BJ (cell line): Measurements from ENCODE around the gene NMS. TPM values are rescaled to one million over a fixed set of nuclear protein-coding genes. Genes with fewer than 3 reads are reported as not detected.

Experiments
- CTCF ChIA-PET: fragments of 350-600 bp; formaldehyde crosslinking; extraction: SDS; loops from one replicate; lab custom pipeline; 2021; ENCODE audit warnings: antibody characterized with exemption, inconsistent platforms; lab: Yijun Ruan, JAX
- POLR2A ChIA-PET: fragments of 300-600 bp; sonication (Branson Sonifier 250); formaldehyde crosslinking; extraction: SDS; loops from one replicate; lab custom pipeline; 2021; ENCODE audit warnings: antibody characterized with exemption; lab: Charles Lee
- DNase-seq: peaks from one replicate; pipeline ENCODE4 v3.0.0-alpha.2; 2011; ENCODE audit warnings: low read depth
- H3K27me3 ChIP-seq: 2 replicates; pipeline ENCODE4 v1.6.0; 2011; ENCODE audit warnings: low read length; ENCODE audit not compliant: control insufficient read depth, insufficient read depth
- H3K36me3 ChIP-seq: 2 replicates; pipeline ENCODE4 v1.5.1; 2011; ENCODE audit warnings: low read length; ENCODE audit not compliant: control insufficient read depth, insufficient read depth
- H3K4me3 ChIP-seq: 2 replicates; pipeline ENCODE4 v1.5.1; 2011; ENCODE audit warnings: low read depth, mild to moderate bottlenecking, control low read depth, low read length
- polyA plus RNA-seq: library from polyadenylated mRNA; depleted of rRNA; stranded (reverse); fragments of >200 nt; gene quantifications from 2 replicates; pipeline ENCODE4 v1.2.3, GENCODE V29; 2011
- TF ChIP-seq, protein P1 (sequence below): IDR thresholded peaks from 2 replicates; pipeline ENCODE4 v1.5.1; 2011; ENCODE audit warnings: low read depth, mild to moderate bottlenecking, control low read depth, inconsistent platforms, low read length, moderate library complexity; ENCODE audit not compliant: insufficient read depth

NMS gene
- polyA plus RNA-seq, 1 experiment: not detected

DNA sequence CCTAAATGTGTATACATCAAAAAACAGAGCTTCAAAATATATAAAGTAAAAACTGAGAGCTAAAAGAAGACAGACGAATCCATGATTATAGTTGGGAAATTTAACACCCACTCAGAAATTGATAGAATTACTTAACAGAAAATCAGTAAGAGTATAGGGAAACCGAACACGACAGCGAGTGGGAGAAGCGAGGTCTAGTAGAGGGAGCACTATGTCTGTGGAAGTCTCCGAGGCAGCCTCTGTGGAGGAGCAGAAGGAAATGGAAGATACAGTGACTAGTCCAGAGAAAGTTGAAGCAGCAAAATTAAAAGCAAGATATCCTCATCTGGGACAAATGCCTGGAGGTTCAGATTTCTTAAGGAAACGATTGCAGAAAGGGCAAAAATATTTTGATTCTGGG, 38.8 kb downstream of the NMS start:
- no peak for DNase-seq
- Histone ChIP-seq H3K27me3 (peaks cover 1% of the 10 kb centered on the region; the same call in 1 of the 2 replicates), H3K4me3 (no peak overlapping the region), H3K36me3 (no peaks in the 10 kb centered on the region)
- CTCF ChIA-PET: no interaction called here
- TF ChIP-seq, protein P1, sequence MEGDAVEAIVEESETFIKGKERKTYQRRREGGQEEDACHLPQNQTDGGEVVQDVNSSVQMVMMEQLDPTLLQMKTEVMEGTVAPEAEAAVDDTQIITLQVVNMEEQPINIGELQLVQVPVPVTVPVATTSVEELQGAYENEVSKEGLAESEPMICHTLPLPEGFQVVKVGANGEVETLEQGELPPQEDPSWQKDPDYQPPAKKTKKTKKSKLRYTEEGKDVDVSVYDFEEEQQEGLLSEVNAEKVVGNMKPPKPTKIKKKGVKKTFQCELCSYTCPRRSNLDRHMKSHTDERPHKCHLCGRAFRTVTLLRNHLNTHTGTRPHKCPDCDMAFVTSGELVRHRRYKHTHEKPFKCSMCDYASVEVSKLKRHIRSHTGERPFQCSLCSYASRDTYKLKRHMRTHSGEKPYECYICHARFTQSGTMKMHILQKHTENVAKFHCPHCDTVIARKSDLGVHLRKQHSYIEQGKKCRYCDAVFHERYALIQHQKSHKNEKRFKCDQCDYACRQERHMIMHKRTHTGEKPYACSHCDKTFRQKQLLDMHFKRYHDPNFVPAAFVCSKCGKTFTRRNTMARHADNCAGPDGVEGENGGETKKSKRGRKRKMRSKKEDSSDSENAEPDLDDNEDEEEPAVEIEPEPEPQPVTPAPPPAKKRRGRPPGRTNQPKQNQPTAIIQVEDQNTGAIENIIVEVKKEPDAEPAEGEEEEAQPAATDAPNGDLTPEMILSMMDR: no peak
- POLR2A ChIA-PET: no interaction called here

DNA sequence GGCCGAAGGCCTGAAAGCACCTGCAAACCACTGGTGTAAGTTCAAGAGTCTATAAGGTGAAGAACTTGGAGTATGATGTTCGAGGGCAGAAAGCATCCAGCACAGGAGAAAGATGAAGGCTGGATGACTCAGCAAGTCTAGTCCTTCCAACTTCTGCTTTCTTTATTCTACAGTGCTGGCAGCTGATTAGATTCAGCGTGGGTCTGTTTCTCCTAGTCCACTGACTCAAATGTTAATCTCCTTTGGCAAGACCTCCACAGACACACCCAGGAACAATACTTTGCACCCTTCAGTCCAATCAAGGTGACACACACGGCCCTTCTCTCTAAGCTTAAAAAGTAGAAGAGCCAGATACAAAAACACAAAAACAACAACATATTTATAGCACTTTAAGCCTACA, 43.4 kb downstream of the NMS start:
- Histone ChIP-seq H3K36me3 (no peaks in the 10 kb centered on the region), H3K27me3 (peaks cover 1% of the 10 kb centered on the region; the same call in 1 of the 2 replicates), H3K4me3 (no peak overlapping the region)
- TF ChIP-seq, protein P1: no peak
- DNase-seq: no peak
- POLR2A ChIA-PET: no interaction called here
- CTCF ChIA-PET: interaction anchor here (1.4 kb wide), 1 partner anchor 21 kb away, joined by 3 read pairs; no protein-coding TSS in a partner anchor

DNA sequence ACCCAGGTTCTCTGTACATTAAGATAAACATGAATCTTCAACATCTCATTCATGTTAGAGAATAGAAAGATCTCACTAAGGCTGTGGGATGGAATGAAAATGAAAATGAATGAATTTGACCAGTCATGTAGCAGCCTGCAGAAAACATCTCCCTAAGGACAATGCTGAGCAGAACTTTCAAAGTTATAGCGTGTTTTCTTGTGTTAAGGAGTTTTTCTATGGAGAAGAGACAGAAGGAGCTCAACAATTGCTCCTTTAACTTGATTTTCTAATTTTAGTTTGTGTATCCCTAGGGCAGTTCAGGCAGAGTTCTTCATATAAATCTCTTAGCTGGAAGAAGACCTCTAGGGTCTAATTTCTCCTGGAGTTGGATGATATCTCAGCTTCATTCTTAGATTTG, 47.3 kb downstream of the NMS start:
- DNase-seq: no peak
- TF ChIP-seq, protein P1: no peak
- ChIA-PET CTCF (no interaction called here), POLR2A (no interaction called here)
- Histone ChIP-seq H3K27me3 (peaks cover 2% of the 10 kb centered on the region), H3K36me3 (no peaks in the 10 kb centered on the region), H3K4me3 (no peak overlapping the region)

GRCh38 chr2:100518801-100519200, 48.5 kb downstream of the NMS start:
- Histone ChIP-seq H3K36me3 (no peaks in the 10 kb centered on the region), H3K27me3 (peaks cover 2% of the 10 kb centered on the region), H3K4me3 (no peak overlapping the region)
- DNase-seq: no peak
- POLR2A ChIA-PET: no interaction called here
- TF ChIP-seq, protein P1: no peak
- CTCF ChIA-PET: no interaction called here

DNA sequence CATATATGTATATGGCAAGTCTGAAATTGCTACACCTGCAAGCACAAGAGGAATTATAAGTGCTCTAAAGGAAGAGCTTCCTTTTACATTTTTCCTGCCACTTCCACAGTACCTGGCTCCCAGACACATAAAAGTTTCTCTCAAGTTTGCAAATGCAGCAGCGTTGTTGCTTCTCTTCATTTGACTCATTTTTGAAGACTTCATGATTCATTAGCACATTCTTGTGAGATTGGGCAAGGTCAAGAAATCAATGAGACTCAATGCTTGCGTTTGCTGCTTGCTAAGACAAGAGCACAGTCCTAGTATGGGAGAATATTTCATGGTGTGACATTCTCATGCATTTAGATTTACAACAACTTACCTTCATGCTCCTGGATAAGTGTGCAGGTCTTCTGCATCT, 49.9 kb downstream of the NMS start:
- Histone ChIP-seq H3K4me3 (no peak overlapping the region), H3K36me3 (no peaks in the 10 kb centered on the region), H3K27me3 (peaks cover 2% of the 10 kb centered on the region)
- ChIA-PET POLR2A (no interaction called here), CTCF (interaction anchor here (0.6 kb wide), 1 partner anchor 40 kb away, joined by 3 read pairs; no protein-coding TSS in a partner anchor)
- TF ChIP-seq, protein P1: no peak
- no peak for DNase-seq
